GM23338 (cell line): ENCODE data around the gene EEF1G.
"Not testable (repeated sequence)": the region's sequence is repeated elsewhere in the genome, so short reads cannot be mapped to it uniquely, and the experiment has no call there.

Experiments used
- CREB1 ChIP-seq: fragments of 250-450 bp; sonication (Bioruptor Pico); IDR thresholded peaks from 2 replicates; pipeline ENCODE4 v1.5.0; 2020; ENCODE audit warnings: low read depth, mild to moderate bottlenecking, moderate library complexity
- EZH2 ChIP-seq: fragments of 200-600 bp; sonication (generic); IDR thresholded peaks from one replicate; pipeline ENCODE4 v1.8.0; 2017; ENCODE audit warnings: antibody characterized with exemption, mild to moderate bottlenecking, low read depth; ENCODE audit not compliant: unreplicated experiment
- EZH2phosphoT487 ChIP-seq: fragments of 200-600 bp; sonication (generic); IDR thresholded peaks from one replicate; pipeline ENCODE4 v1.8.1; 2018; ENCODE audit warnings: antibody characterized with exemption; ENCODE audit not compliant: unreplicated experiment
- JUNB ChIP-seq: IDR thresholded peaks from one replicate; pipeline ENCODE4 v1.6.1; 2016; ENCODE audit warnings: antibody characterized with exemption; ENCODE audit not compliant: unreplicated experiment
- NANOG ChIP-seq: IDR thresholded peaks from 2 replicates; pipeline ENCODE4 v1.6.1; 2016; ENCODE audit warnings: antibody characterized with exemption, borderline replicate concordance
- POLR2AphosphoS5 ChIP-seq: IDR thresholded peaks from 2 replicates; pipeline ENCODE4 v1.6.1; 2016; ENCODE audit warnings: antibody characterized with exemption, low read depth
- STAT1 ChIP-seq: IDR thresholded peaks from one replicate; pipeline ENCODE4 v1.6.1; 2016; ENCODE audit warnings: antibody characterized with exemption; ENCODE audit not compliant: unreplicated experiment
- ZNF331 ChIP-seq: fragments of 250-450 bp; sonication (Bioruptor Pico); IDR thresholded peaks from 2 replicates; pipeline ENCODE4 v1.5.0; 2020; ENCODE audit warnings: low read depth, mild to moderate bottlenecking, moderate library complexity
- TF ChIP-seq, protein P1 (sequence below), 2 experiments: fragments of 200-600 bp in 1 of 2; sonication (generic) in 1 of 2; conservative IDR thresholded peaks; 2 replicates each; pipeline versions ENCODE4 v1.5.1 to v1.6.1; 2016 to 2017; ENCODE audit warnings: antibody characterized with exemption in 2 of 2, low read depth in 2 of 2, mild to moderate bottlenecking in 2 of 2, moderate library complexity in 1 of 2
- TF ChIP-seq, protein P2 (sequence below): IDR thresholded peaks from one replicate; pipeline ENCODE4 v1.6.1; 2018; ENCODE audit warnings: antibody characterized with exemption; ENCODE audit not compliant: unreplicated experiment
- TF ChIP-seq, protein P3 (sequence below): IDR thresholded peaks from 2 replicates; pipeline ENCODE4 v1.6.1; 2016; ENCODE audit warnings: antibody characterized with exemption
- TF ChIP-seq, protein P4 (sequence below): fragments of 250-450 bp; sonication (Bioruptor Pico); IDR thresholded peaks from 2 replicates; pipeline ENCODE4 v1.5.0; 2020; ENCODE audit warnings: mild to moderate bottlenecking, moderate library complexity

DNA sequence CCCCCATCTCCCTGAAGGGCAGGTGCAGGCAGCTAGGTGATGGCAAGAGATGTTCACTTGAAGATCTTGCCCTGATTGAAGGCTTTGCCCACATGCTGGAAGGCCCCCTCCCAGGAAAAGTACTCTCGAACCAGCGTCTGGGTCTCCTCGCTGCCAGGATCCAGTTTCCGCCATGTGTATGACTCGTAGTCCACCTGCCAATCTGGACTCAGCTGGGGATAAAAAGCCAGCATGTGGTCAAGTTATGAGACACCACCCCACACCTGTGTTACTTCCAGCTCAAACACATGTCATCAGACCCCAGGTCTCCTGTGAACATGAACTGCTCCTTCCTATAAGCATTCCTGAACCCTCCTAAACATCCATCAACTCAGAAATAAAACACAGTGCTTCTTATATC is 14.1 kb downstream of the EEF1G start:
- TF ChIP-seq, protein P1, sequence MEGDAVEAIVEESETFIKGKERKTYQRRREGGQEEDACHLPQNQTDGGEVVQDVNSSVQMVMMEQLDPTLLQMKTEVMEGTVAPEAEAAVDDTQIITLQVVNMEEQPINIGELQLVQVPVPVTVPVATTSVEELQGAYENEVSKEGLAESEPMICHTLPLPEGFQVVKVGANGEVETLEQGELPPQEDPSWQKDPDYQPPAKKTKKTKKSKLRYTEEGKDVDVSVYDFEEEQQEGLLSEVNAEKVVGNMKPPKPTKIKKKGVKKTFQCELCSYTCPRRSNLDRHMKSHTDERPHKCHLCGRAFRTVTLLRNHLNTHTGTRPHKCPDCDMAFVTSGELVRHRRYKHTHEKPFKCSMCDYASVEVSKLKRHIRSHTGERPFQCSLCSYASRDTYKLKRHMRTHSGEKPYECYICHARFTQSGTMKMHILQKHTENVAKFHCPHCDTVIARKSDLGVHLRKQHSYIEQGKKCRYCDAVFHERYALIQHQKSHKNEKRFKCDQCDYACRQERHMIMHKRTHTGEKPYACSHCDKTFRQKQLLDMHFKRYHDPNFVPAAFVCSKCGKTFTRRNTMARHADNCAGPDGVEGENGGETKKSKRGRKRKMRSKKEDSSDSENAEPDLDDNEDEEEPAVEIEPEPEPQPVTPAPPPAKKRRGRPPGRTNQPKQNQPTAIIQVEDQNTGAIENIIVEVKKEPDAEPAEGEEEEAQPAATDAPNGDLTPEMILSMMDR (conservative IDR thresholded peaks at IDR 0.05; ENCODE audit: low read depth in 2 of 2): not testable (repeated sequence)
- TF ChIP-seq EZH2; CREB1 (CRISPR knock-in tag); JUNB; POLR2AphosphoS5; ZNF331; NANOG; EZH2phosphoT487; STAT1: not testable (repeated sequence)
- TF ChIP-seq, protein P2, sequence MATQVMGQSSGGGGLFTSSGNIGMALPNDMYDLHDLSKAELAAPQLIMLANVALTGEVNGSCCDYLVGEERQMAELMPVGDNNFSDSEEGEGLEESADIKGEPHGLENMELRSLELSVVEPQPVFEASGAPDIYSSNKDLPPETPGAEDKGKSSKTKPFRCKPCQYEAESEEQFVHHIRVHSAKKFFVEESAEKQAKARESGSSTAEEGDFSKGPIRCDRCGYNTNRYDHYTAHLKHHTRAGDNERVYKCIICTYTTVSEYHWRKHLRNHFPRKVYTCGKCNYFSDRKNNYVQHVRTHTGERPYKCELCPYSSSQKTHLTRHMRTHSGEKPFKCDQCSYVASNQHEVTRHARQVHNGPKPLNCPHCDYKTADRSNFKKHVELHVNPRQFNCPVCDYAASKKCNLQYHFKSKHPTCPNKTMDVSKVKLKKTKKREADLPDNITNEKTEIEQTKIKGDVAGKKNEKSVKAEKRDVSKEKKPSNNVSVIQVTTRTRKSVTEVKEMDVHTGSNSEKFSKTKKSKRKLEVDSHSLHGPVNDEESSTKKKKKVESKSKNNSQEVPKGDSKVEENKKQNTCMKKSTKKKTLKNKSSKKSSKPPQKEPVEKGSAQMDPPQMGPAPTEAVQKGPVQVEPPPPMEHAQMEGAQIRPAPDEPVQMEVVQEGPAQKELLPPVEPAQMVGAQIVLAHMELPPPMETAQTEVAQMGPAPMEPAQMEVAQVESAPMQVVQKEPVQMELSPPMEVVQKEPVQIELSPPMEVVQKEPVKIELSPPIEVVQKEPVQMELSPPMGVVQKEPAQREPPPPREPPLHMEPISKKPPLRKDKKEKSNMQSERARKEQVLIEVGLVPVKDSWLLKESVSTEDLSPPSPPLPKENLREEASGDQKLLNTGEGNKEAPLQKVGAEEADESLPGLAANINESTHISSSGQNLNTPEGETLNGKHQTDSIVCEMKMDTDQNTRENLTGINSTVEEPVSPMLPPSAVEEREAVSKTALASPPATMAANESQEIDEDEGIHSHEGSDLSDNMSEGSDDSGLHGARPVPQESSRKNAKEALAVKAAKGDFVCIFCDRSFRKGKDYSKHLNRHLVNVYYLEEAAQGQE: not testable (repeated sequence)
- TF ChIP-seq, protein P3, sequence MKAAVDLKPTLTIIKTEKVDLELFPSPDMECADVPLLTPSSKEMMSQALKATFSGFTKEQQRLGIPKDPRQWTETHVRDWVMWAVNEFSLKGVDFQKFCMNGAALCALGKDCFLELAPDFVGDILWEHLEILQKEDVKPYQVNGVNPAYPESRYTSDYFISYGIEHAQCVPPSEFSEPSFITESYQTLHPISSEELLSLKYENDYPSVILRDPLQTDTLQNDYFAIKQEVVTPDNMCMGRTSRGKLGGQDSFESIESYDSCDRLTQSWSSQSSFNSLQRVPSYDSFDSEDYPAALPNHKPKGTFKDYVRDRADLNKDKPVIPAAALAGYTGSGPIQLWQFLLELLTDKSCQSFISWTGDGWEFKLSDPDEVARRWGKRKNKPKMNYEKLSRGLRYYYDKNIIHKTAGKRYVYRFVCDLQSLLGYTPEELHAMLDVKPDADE: not testable (repeated sequence)
- TF ChIP-seq, protein P4, sequence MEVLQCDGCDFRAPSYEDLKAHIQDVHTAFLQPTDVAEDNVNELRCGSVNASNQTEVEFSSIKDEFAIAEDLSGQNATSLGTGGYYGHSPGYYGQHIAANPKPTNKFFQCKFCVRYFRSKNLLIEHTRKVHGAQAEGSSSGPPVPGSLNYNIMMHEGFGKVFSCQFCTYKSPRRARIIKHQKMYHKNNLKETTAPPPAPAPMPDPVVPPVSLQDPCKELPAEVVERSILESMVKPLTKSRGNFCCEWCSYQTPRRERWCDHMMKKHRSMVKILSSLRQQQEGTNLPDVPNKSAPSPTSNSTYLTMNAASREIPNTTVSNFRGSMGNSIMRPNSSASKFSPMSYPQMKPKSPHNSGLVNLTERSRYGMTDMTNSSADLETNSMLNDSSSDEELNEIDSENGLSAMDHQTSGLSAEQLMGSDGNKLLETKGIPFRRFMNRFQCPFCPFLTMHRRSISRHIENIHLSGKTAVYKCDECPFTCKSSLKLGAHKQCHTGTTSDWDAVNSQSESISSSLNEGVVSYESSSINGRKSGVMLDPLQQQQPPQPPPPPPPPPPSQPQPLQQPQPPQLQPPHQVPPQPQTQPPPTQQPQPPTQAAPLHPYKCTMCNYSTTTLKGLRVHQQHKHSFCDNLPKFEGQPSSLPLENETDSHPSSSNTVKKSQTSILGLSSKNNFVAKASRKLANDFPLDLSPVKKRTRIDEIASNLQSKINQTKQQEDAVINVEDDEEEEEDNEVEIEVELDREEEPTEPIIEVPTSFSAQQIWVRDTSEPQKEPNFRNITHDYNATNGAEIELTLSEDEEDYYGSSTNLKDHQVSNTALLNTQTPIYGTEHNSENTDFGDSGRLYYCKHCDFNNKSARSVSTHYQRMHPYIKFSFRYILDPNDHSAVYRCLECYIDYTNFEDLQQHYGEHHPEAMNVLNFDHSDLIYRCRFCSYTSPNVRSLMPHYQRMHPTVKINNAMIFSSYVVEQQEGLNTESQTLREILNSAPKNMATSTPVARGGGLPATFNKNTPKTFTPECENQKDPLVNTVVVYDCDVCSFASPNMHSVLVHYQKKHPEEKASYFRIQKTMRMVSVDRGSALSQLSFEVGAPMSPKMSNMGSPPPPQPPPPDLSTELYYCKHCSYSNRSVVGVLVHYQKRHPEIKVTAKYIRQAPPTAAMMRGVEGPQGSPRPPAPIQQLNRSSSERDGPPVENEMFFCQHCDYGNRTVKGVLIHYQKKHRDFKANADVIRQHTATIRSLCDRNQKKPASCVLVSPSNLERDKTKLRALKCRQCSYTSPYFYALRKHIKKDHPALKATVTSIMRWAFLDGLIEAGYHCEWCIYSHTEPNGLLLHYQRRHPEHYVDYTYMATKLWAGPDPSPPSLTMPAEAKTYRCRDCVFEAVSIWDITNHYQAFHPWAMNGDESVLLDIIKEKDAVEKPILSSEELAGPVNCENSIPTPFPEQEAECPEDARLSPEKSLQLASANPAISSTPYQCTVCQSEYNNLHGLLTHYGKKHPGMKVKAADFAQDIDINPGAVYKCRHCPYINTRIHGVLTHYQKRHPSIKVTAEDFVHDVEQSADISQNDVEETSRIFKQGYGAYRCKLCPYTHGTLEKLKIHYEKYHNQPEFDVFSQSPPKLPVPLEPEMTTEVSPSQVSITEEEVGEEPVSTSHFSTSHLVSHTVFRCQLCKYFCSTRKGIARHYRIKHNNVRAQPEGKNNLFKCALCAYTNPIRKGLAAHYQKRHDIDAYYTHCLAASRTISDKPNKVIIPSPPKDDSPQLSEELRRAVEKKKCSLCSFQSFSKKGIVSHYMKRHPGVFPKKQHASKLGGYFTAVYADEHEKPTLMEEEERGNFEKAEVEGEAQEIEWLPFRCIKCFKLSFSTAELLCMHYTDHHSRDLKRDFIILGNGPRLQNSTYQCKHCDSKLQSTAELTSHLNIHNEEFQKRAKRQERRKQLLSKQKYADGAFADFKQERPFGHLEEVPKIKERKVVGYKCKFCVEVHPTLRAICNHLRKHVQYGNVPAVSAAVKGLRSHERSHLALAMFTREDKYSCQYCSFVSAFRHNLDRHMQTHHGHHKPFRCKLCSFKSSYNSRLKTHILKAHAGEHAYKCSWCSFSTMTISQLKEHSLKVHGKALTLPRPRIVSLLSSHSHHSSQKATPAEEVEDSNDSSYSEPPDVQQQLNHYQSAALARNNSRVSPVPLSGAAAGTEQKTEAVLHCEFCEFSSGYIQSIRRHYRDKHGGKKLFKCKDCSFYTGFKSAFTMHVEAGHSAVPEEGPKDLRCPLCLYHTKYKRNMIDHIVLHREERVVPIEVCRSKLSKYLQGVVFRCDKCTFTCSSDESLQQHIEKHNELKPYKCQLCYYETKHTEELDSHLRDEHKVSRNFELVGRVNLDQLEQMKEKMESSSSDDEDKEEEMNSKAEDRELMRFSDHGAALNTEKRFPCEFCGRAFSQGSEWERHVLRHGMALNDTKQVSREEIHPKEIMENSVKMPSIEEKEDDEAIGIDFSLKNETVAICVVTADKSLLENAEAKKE (CRISPR knock-in tag): not testable (repeated sequence)
